NT2/D1 (cell line): ENCODE data around the gene PAXX.
A peak's percentile ranks its signal among the peaks of the same experiment; 100 is the strongest.

Experiments used
- DNase-seq: peaks from one replicate; pipeline ENCODE4 v3.0.0-alpha.2; 2011; ENCODE audit warnings: low read depth, low spot score
- H3K27me3 ChIP-seq: 2 replicates; pipeline ENCODE4 v1.6.0; 2011; ENCODE audit warnings: mild to moderate bottlenecking; ENCODE audit not compliant: insufficient read length, insufficient read depth
- H3K36me3 ChIP-seq: 2 replicates; pipeline ENCODE4 v1.6.1; 2011; ENCODE audit warnings: mild to moderate bottlenecking, low read length, mixed read lengths; ENCODE audit not compliant: insufficient read depth, insufficient read length
- H3K4me1 ChIP-seq: 2 replicates; pipeline ENCODE4 v1.5.1; 2011; ENCODE audit not compliant: insufficient read depth, insufficient read length
- H3K4me3 ChIP-seq: 2 replicates; pipeline ENCODE4 v1.5.1; 2011; ENCODE audit warnings: low read depth; ENCODE audit not compliant: insufficient read length
- H3K9ac ChIP-seq: 2 replicates; pipeline ENCODE4 v1.6.0; 2011; ENCODE audit warnings: low read depth; ENCODE audit not compliant: insufficient read length
- H3K9me3 ChIP-seq: 2 replicates; pipeline ENCODE4 v1.5.1; 2011; ENCODE audit warnings: mild to moderate bottlenecking, low read length; ENCODE audit not compliant: insufficient read depth
- SUZ12 ChIP-seq: IDR thresholded peaks from 2 replicates; pipeline ENCODE4 v1.6.1; 2011; ENCODE audit not compliant: insufficient read length, insufficient read depth; ENCODE audit errors: extremely low read depth
- YY1 ChIP-seq: IDR thresholded peaks from 2 replicates; pipeline ENCODE4 v1.6.1; 2011; ENCODE audit not compliant: insufficient read length, insufficient read depth
- ZNF274 ChIP-seq: IDR thresholded peaks from 2 replicates; pipeline ENCODE4 v1.6.1; 2011; ENCODE audit warnings: mild to moderate bottlenecking, low read depth, low read length

The PAXX gene

DNA sequence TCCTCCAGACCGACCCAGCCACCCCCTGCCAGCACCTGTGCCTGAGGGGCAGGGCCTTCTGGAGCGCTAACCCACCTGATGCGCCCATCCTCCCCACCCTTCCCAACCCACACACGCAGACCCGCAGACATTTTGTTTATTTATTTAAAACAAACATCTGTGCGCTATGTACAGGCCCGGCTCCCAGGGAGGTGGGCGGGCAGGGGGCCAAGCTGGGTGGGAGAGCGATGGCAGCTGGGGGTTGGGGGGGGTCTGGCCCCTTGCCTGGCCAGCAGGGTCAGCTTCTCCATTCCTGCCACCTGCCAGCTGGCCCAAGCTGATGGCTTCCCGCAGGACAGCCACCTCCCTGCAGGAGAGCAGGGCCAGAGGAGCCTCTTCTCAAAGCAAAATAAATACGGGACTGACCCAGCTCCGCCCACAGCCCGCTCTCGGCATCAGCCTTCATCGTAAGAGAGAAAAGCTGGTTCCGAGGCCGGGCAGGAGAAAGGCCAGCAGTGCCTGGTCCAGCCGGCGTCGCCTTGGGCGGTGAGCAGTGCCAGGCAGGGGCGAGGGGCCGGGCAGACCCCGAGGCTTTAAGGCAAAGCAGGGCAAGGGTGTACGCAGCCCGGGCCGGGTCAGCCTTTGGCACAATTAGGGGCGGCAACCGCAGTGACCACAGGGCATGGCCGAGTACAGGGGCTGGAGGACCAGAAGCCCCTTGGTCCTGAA, 15.0 kb downstream of the PAXX start:
- H3K4me3 ChIP-seq, result no peak overlapping the region
- no peaks in the 10 kb centered on the region for H3K4me1 ChIP-seq
- TF ChIP-seq YY1 (no peak), ZNF274 (no peak), SUZ12 (no peak)
- H3K9me3 ChIP-seq, result peaks cover 8% of the 10 kb centered on the region; the same call in 1 of the 2 replicates
- no peak for DNase-seq
- no peak overlapping the region for H3K9ac ChIP-seq
- H3K27me3 ChIP-seq, result no peaks in the 10 kb centered on the region
- no peaks in the 10 kb centered on the region for H3K36me3 ChIP-seq

DNA sequence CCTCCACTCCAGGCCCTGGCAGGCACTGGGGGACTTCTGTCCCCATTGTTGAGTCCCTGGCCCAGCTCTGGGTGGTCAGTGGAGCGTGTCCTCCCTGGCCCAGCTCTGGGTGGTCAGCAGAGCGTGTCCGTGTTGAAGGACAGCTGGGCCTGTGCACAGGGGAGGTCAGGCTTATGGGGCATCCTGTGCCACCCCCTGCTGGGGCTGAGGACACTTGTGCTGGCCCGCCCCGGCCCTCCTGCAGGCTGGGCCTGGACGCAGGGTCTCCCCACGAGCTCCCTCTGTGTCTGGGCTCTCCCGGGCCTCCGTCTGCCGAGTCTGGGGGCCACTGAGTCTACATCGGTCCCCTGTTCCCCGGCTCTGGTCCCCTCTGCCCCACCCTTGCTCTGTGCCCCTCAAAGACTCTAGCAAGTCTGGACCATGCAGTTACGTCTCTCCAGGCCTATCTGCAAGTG, 15.6 kb downstream of the PAXX start:
- Histone ChIP-seq H3K36me3 (no peaks in the 10 kb centered on the region), H3K27me3 (no peaks in the 10 kb centered on the region), H3K9me3 (peaks cover 8% of the 10 kb centered on the region; the same call in 1 of the 2 replicates), H3K9ac (peak overlapping the region; percentile 32), H3K4me1 (no peaks in the 10 kb centered on the region), H3K4me3 (no peak overlapping the region)
- no peak for DNase-seq
- TF ChIP-seq SUZ12 (no peak), YY1 (no peak), ZNF274 (no peak)

DNA sequence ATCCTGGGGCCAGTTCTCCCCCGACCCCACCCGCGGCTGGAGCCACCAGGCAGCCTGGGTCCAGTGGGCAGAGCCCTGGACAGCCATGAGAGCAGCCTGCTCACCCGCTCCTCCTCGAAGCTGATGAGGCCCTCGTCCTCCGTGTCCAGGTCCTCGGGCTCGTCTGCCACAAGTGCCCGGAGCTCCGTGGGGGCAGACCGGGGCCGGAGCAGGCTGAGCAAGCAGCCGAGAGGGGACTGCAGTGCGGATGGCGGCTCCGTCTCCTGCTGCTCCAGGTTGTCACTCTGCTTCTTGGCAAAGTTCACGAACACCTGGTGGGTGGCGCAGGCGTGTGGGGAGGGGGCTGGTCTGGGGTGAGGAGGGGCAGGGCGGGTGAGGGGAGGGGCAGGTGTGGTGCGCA, 16.1 kb downstream of the PAXX start:
- no peak overlapping the region for H3K4me3 ChIP-seq
- peaks cover 8% of the 10 kb centered on the region; the same call in 1 of the 2 replicates for H3K9me3 ChIP-seq
- no peaks in the 10 kb centered on the region for H3K4me1 ChIP-seq
- peak overlapping the region; percentile 32 for H3K9ac ChIP-seq
- no peak for DNase-seq
- no peaks in the 10 kb centered on the region for H3K36me3 ChIP-seq
- no peaks in the 10 kb centered on the region for H3K27me3 ChIP-seq
- TF ChIP-seq SUZ12 (no peak), ZNF274 (no peak), YY1 (no peak)

DNA sequence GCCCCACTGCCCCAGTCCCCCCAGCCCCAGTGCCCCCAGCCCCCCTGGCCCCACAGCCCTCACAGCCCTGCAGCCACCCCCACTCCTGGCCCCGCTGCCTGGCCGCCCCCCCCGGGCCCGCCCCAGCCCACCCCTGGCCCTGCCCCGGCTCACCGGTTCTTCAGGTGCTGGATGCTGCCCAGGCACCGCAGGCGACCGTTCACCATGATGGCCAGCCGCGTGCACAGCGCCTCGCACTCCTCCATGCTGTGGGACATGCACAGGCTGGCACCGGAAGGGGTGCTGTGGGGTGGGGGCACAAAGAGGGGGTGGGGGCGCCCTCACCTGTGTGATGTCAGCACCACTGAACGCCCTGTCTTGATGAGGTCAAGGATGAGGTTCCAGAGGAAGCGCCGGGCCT, 17.0 kb downstream of the PAXX start:
- DNase-seq, result no peak
- Histone ChIP-seq H3K4me1 (no peaks in the 10 kb centered on the region), H3K9me3 (peaks cover 8% of the 10 kb centered on the region; the same call in 1 of the 2 replicates), H3K4me3 (no peak overlapping the region), H3K27me3 (no peaks in the 10 kb centered on the region), H3K36me3 (no peaks in the 10 kb centered on the region), H3K9ac (no peak overlapping the region)
- no peak for TF ChIP-seq SUZ12

DNA sequence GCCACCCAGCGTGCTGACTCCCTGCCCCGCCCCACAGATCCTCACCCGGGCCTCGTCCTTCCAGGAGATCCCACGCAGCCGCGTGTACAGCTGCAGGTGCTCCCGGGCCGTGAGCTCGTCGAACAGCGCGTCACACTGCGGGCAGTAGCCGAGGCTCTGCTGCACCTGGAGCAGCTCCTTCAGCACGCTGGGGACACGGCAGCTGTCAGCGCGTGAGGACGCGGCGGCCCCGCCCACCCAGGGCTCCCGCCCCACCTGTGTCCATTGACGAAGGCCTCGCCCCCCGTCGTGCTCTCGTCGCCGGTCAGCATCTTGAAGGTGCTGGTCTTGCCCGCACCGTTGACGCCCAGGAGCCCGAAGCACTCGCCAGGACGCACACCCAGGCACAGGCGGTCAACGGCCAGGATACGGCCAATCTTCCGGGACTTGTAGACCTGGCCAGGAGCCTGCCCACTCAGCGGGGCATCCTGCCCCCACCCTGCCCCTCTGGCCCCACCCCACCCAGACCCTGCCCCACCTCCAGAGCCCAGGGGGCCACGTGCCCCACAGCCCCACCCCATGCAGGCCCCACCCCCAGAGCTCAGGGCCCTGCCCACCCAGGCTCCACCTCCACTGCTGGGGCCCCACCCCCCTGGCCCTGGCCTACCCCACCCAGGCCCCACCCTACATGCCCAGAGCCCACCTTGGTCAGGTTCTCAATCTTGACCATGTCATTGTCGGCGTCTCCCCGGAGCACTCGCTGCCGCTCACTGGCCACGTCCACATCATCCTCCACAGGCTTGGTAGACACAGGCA, 17.9 kb downstream of the PAXX start:
- Histone ChIP-seq H3K27me3 (no peaks in the 10 kb centered on the region), H3K36me3 (no peaks in the 10 kb centered on the region), H3K4me3 (no peak overlapping the region), H3K4me1 (no peaks in the 10 kb centered on the region), H3K9ac (no peak overlapping the region), H3K9me3 (peaks cover 6% of the 10 kb centered on the region; the same call in 1 of the 2 replicates)
- no peak for DNase-seq
- TF ChIP-seq SUZ12 (no peak), ZNF274 (no peak), YY1 (no peak)

DNA sequence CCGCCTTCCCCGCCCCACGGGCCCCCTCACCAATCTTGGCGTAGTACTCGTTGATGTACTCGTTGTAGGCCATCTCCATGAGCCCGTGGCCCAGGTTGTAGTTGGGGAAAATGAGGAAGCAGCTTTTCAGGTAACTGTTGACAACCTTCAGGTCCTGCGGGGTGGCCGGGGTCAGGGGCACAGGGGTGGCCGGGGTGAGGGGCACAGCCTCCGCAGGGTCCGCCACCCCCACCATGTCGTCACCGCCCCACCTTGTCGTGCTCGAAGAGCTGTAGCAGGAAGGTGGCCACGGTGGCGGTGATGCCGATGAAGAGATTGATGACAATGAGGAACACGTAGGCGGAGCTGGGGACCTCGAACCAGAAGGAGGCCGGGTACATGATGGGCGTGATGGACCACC, 18.9 kb downstream of the PAXX start:
- no peaks in the 10 kb centered on the region for H3K27me3 ChIP-seq
- no peak for DNase-seq
- no peak overlapping the region for H3K9ac ChIP-seq
- no peak overlapping the region for H3K4me3 ChIP-seq
- H3K4me1 ChIP-seq, result no peaks in the 10 kb centered on the region
- TF ChIP-seq ZNF274, result no peak
- peaks cover 2% of the 10 kb centered on the region for H3K36me3 ChIP-seq
- no peaks in the 10 kb centered on the region; the same call in 1 of the 2 replicates for H3K9me3 ChIP-seq

DNA sequence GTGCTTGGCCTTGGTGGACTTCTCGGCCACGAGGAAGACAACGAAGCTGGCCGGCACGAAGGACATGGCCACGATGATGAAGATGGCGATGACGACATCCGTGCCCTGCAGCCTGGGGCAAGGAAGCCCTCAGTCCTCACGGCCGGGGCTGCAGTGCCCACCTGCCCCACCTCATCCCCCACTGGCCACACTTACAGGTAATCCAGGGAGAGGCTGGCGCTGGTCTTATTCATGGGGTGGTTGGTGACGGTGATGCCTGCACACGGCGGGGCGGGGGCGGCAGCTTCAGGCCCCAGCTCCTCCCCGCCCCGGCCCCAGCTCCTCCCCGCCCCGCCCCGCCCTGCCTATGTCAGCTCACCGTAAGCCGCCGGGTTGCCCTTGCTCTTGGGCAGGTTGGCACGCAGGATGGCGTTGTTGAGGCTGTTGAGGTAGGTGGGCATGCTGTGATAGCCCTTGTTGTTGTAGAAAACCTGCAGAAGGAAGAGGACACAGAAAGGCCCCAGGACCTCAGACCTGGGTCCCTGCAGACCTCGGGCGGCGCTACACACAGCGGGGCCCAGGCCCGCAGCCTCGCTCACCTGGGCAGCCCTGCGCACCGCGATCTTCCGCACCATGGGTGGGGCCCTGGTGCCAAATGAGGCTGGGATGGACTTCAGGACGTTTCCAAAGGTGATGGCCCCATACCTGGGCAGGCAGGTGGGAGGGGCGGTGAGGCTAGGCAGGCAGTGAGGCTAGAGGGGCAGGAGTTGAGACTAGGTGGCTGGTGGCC, 19.9 kb downstream of the PAXX start:
- TF ChIP-seq ZNF274 (no peak), YY1 (no peak), SUZ12 (no peak)
- Histone ChIP-seq H3K9ac (no peak overlapping the region), H3K4me3 (no peak overlapping the region), H3K36me3 (peaks cover 10% of the 10 kb centered on the region), H3K4me1 (no peaks in the 10 kb centered on the region), H3K9me3 (no peaks in the 10 kb centered on the region; the same call in 1 of the 2 replicates), H3K27me3 (no peaks in the 10 kb centered on the region)
- no peak for DNase-seq
